WTC11 (cell line): ENCODE measurements around the gene UBAC2. TPM values are rescaled to one million over a fixed set of nuclear protein-coding genes. Genes with fewer than 3 reads are reported as not detected.

ENCODE experiments used
- ATAC-seq: fragments of 200-7000 bp; cut with Tn5 transposase; 2 replicates; pipeline ENCODE4 v1.10.0; 2021; ENCODE audit warnings: mild to moderate bottlenecking, moderate library complexity
- CTCF ChIA-PET: fragments of 300-600 bp; sonication (Branson Sonifier 250); formaldehyde crosslinking; loops from one replicate; lab custom pipeline; 2021; ENCODE audit warnings: antibody characterized with exemption; lab: Charles Lee
- POLR2A ChIA-PET: fragments of 350-600 bp; sonication (Branson Sonifier 250); formaldehyde crosslinking; loops from one replicate; lab custom pipeline; 2021; ENCODE audit warnings: antibody characterized with exemption; lab: Charles Lee
- DNase-seq: peaks from one replicate; pipeline ENCODE4 v3.0.0; 2021; ENCODE audit warnings: low spot score
- H3K27ac Mint-ChIP-seq: 2 replicates; pipeline ENCODE4 v1.8.0; 2021; ENCODE audit warnings: mixed read lengths
- H3K27me3 Mint-ChIP-seq: 2 replicates; pipeline ENCODE4 v1.8.0; 2021; ENCODE audit warnings: low read depth, mild to moderate bottlenecking, moderate library complexity, mixed read lengths
- H3K36me3 Mint-ChIP-seq: 2 replicates; pipeline ENCODE4 v1.8.0; 2021; ENCODE audit warnings: mixed read lengths
- H3K4me1 Mint-ChIP-seq: 2 replicates; pipeline ENCODE4 v1.8.0; 2022; ENCODE audit warnings: mixed read lengths
- H3K4me3 Mint-ChIP-seq: 2 replicates; pipeline ENCODE4 v1.8.0; 2021; ENCODE audit warnings: mild to moderate bottlenecking, moderate library complexity, mixed read lengths
- H3K9me3 Mint-ChIP-seq: 2 replicates; pipeline ENCODE4 v1.8.0; 2021; ENCODE audit warnings: mixed read lengths
- AFF4 ChIP-seq: sonication (generic); formaldehyde crosslinking; IDR thresholded peaks from 2 replicates; pipeline ENCODE4 v1.8.1; 2023; ENCODE audit warnings: mild to moderate bottlenecking, missing genetic modification reagents, borderline replicate concordance
- ETV6 ChIP-seq: sonication (generic); formaldehyde crosslinking; IDR thresholded peaks from 2 replicates; pipeline ENCODE4 v1.8.1; 2022; ENCODE audit warnings: mild to moderate bottlenecking, missing genetic modification reagents
- GABPB1 ChIP-seq: sonication (generic); formaldehyde crosslinking; IDR thresholded peaks from 2 replicates; pipeline ENCODE4 v1.8.1; 2023; ENCODE audit warnings: mild to moderate bottlenecking, missing genetic modification reagents
- GRHL2 ChIP-seq: fragments of 250-450 bp; sonication (Bioruptor Pico); IDR thresholded peaks from 2 replicates; pipeline ENCODE4 v1.8.0; 2022; ENCODE audit warnings: mild to moderate bottlenecking, moderate library complexity; ENCODE audit not compliant: insufficient replicate concordance, severe bottlenecking
- IRF1 ChIP-seq: sonication (generic); formaldehyde crosslinking; IDR thresholded peaks from 2 replicates; pipeline ENCODE4 v1.8.0; 2023; ENCODE audit warnings: missing genetic modification reagents
- MAX ChIP-seq: sonication (generic); formaldehyde crosslinking; IDR thresholded peaks from 2 replicates; pipeline ENCODE4 v1.8.0; 2022; ENCODE audit warnings: mild to moderate bottlenecking, missing genetic modification reagents
- MXD4 ChIP-seq: fragments of 250-450 bp; sonication (Bioruptor Pico); IDR thresholded peaks from 2 replicates; pipeline ENCODE4 v1.8.0; 2021; ENCODE audit warnings: mild to moderate bottlenecking, moderate library complexity, borderline replicate concordance
- NFATC4 ChIP-seq: fragments of 250-450 bp; sonication (Bioruptor Pico); IDR thresholded peaks from 2 replicates; pipeline ENCODE4 v1.9.0; 2021; ENCODE audit warnings: mild to moderate bottlenecking
- NR3C1 ChIP-seq: sonication (generic); formaldehyde crosslinking; conservative IDR thresholded peaks from 2 replicates; pipeline ENCODE4 v1.8.1; 2023; ENCODE audit warnings: low read depth, mild to moderate bottlenecking, missing genetic modification reagents
- TEAD4 ChIP-seq: sonication (generic); formaldehyde crosslinking; IDR thresholded peaks from 2 replicates; pipeline ENCODE4 v1.8.0; 2022; ENCODE audit warnings: mild to moderate bottlenecking, missing genetic modification reagents
- USF2 ChIP-seq: sonication (generic); formaldehyde crosslinking; IDR thresholded peaks from 2 replicates; pipeline ENCODE4 v1.8.1; 2023; ENCODE audit warnings: mild to moderate bottlenecking, missing genetic modification reagents, moderate library complexity
- ZBTB21 ChIP-seq: sonication (generic); formaldehyde crosslinking; IDR thresholded peaks from 2 replicates; pipeline ENCODE4 v1.8.1; 2023; ENCODE audit warnings: mild to moderate bottlenecking, missing genetic modification reagents, borderline replicate concordance
- ZNF281 ChIP-seq: sonication (generic); formaldehyde crosslinking; IDR thresholded peaks from 2 replicates; pipeline ENCODE4 v1.8.0; 2023; ENCODE audit warnings: mild to moderate bottlenecking, missing genetic modification reagents
- ZNF317 ChIP-seq: sonication (generic); formaldehyde crosslinking; IDR thresholded peaks from 2 replicates; pipeline ENCODE4 v1.8.1; 2023; ENCODE audit warnings: low read depth, mild to moderate bottlenecking, moderate library complexity, missing genetic modification reagents, borderline replicate concordance
- total RNA-seq: library from RNA; stranded (reverse); gene quantifications from 3 replicates; pipeline ENCODE4 v1.2.3, GENCODE V29; 2021

The UBAC2 gene
- total RNA-seq, 1 experiment from 2014 or later = 64.7 TPM

GRCh38 chr13:99220199-99220935 lies 19.7 kb downstream of the UBAC2 start:
- POLR2A ChIA-PET = no interaction called here
- ATAC-seq (no peak; the same call in 1 of the 2 replicates), DNase-seq (no peak)
- Mint-ChIP-seq H3K4me1 (peaks cover 34% of the 10 kb centered on the region), H3K4me3 (no peak overlapping the region), H3K27me3 (no peaks in the 10 kb centered on the region), H3K9me3 (peaks cover 4% of the 10 kb centered on the region; the same call in 1 of the 2 replicates), H3K27ac (no peak overlapping the region), H3K36me3 (peaks cover 8% of the 10 kb centered on the region)
- TF ChIP-seq NR3C1 (CRISPR knock-in tag) (no peak), AFF4 (CRISPR knock-in tag) (no peak), MXD4 (no peak), ZBTB21 (no peak)
- CTCF ChIA-PET = no interaction called here

- no peak for TF ChIP-seq ZNF317
- no peak for TF ChIP-seq IRF1 (CRISPR knock-in tag)
- TF ChIP-seq NFATC4 (CRISPR knock-in tag) = no peak
- no peak for TF ChIP-seq GABPB1
- TF ChIP-seq MXD4 = no peak
- no peak for TF ChIP-seq ETV6 (CRISPR knock-in tag)
- no peak for TF ChIP-seq GRHL2 (CRISPR knock-in tag)
- TF ChIP-seq NR3C1 (CRISPR knock-in tag) = no peak
- no peak for TF ChIP-seq USF2
- no peak for TF ChIP-seq ZNF281 (CRISPR knock-in tag)
- TF ChIP-seq TEAD4 (CRISPR knock-in tag) = no peak
- no peak for TF ChIP-seq MAX (CRISPR knock-in tag)
- ChIA-PET POLR2A (no interaction called here), CTCF (no interaction called here)
- Mint-ChIP-seq H3K36me3 (peaks cover 8% of the 10 kb centered on the region), H3K27me3 (no peaks in the 10 kb centered on the region), H3K4me1 (peaks cover 39% of the 10 kb centered on the region), H3K27ac (no peak overlapping the region), H3K9me3 (peaks cover 4% of the 10 kb centered on the region; the same call in 1 of the 2 replicates), H3K4me3 (no peak overlapping the region)
- no peak for DNase-seq
- no peak for ATAC-seq
Measured at GRCh38 chr13:99221567-99222239, 21.0 kb downstream of the UBAC2 start.
